H1 (cell line): Measurements from ENCODE around the gene CKAP5. TPM values are rescaled to one million over a fixed set of nuclear protein-coding genes. Genes with fewer than 3 reads are reported as not detected.
A peak's percentile ranks its signal among the peaks of the same experiment; 100 is the strongest.

Source experiments
- BRCA1 ChIP-seq: IDR thresholded peaks from 2 replicates; pipeline ENCODE4 v1.6.1; 2012; ENCODE audit warnings: low read depth, low read length, improper control_type of control experiment
- CBX5 ChIP-seq: fragments of 300-800, 300-1000 bp; sonication (generic); IDR thresholded peaks from 2 replicates; pipeline ENCODE4 v1.7.1; 2016; ENCODE audit warnings: antibody characterized with exemption, low read length, low read depth
- CTBP2 ChIP-seq: IDR thresholded peaks from 2 replicates; pipeline ENCODE4 v1.7.0; 2011; ENCODE audit warnings: borderline replicate concordance, mild to moderate bottlenecking, moderate library complexity, mixed read lengths, low read length; ENCODE audit not compliant: insufficient read depth, insufficient read length
- GABPA ChIP-seq: IDR thresholded peaks from 2 replicates; pipeline ENCODE4 v1.6.1; 2011; ENCODE audit warnings: mild to moderate bottlenecking, low read length, moderate library complexity, borderline replicate concordance; ENCODE audit not compliant: insufficient read depth
- JUND ChIP-seq: IDR thresholded peaks from 2 replicates; pipeline ENCODE4 v1.6.1; 2011; ENCODE audit warnings: mild to moderate bottlenecking, improper control_type of control experiment, low read length
- KDM5A ChIP-seq: fragments of 200-600 bp; IDR thresholded peaks from 2 replicates; pipeline ENCODE4 v1.7.1; 2012; ENCODE audit warnings: mild to moderate bottlenecking, low read length, inconsistent platforms, mixed read lengths
- MAFK ChIP-seq: IDR thresholded peaks from 2 replicates; pipeline ENCODE4 v1.6.1; 2012; ENCODE audit warnings: low read depth, mild to moderate bottlenecking, improper control_type of control experiment, low read length
- NRF1 ChIP-seq: IDR thresholded peaks from 2 replicates; pipeline ENCODE4 v1.6.1; 2011; ENCODE audit warnings: mild to moderate bottlenecking, low read depth, low read length, improper control_type of control experiment
- POLR2AphosphoS5 ChIP-seq: IDR thresholded peaks from 2 replicates; pipeline ENCODE4 v1.6.1; 2011; ENCODE audit warnings: low read depth, low read length
- POU5F1 ChIP-seq: IDR thresholded peaks from 2 replicates; pipeline ENCODE4 v1.6.1; 2011; ENCODE audit warnings: low read depth, mild to moderate bottlenecking, low read length, moderate library complexity
- RXRA ChIP-seq: IDR thresholded peaks from 2 replicates; pipeline ENCODE4 v1.6.1; 2011; ENCODE audit warnings: low read depth, mild to moderate bottlenecking, low read length, moderate library complexity; ENCODE audit not compliant: insufficient read depth
- SAP30 ChIP-seq: fragments of 300-600 bp; sonication (generic); IDR thresholded peaks from 2 replicates; pipeline ENCODE4 v1.7.1; 2012; ENCODE audit warnings: low read length, moderate library complexity, mild to moderate bottlenecking, inconsistent platforms; ENCODE audit not compliant: insufficient read depth, insufficient replicate concordance
- SP1 ChIP-seq: IDR thresholded peaks from 2 replicates; pipeline ENCODE4 v1.6.1; 2011; ENCODE audit warnings: low read depth, low read length
- SP2 ChIP-seq: IDR thresholded peaks from 2 replicates; pipeline ENCODE4 v1.6.1; 2012; ENCODE audit warnings: mild to moderate bottlenecking, low read length, inconsistent platforms
- SP4 ChIP-seq: IDR thresholded peaks from 2 replicates; pipeline ENCODE4 v1.6.1; 2012; ENCODE audit warnings: low read length, inconsistent platforms
- SUZ12 ChIP-seq: fragments of 200-600 bp; sonication (generic); IDR thresholded peaks from 2 replicates; pipeline ENCODE4 v1.6.1; 2012; ENCODE audit warnings: mild to moderate bottlenecking, inconsistent platforms, low read length, moderate library complexity, mixed read lengths
- TAF7 ChIP-seq: optimal IDR thresholded peaks from 2 replicates; pipeline ENCODE3; 2011; ENCODE audit warnings: low read depth, mild to moderate bottlenecking, inconsistent platforms, low read length, moderate library complexity, borderline replicate concordance
- TEAD4 ChIP-seq: IDR thresholded peaks from 2 replicates; pipeline ENCODE4 v1.6.1; 2012; ENCODE audit warnings: low read depth, low read length, inconsistent platforms, mixed read lengths
- YY1 ChIP-seq: IDR thresholded peaks from 2 replicates; pipeline ENCODE4 v1.6.1; 2011; ENCODE audit warnings: low read depth, mild to moderate bottlenecking, low read length
- polyA plus RNA-seq, 7 experiments: library from polyadenylated mRNA; depleted of rRNA in 3 of 7; stranded (reverse) in 5 of 7; unstranded in 2 of 7; fragments of >200 nt in 5 of 7; fragments of 200-250 nt in 2 of 7; gene quantifications; 1 replicate in 5 of 7; 2 replicates in 1 of 7; 4 replicates in 1 of 7; pipeline versions ENCODE4 v1.2.1 to v1.2.3, GENCODE V29; 2011 to 2013; ENCODE audit warnings: missing spikeins in 2 of 7, mixed read lengths in 2 of 7
- total RNA-seq: library from RNA; stranded (reverse); fragmentation: NEBNext Ultra II Directional; extraction: Animal tissue kit (Norgen Biotek cat#: 25700); gene quantifications from 2 replicates; pipeline ENCODE4 v1.2.1, GENCODE V29; 2021
- TF ChIP-seq, protein P1 (sequence below), 3 experiments: IDR thresholded peaks; 1 replicate in 2 of 3; 2 replicates in 1 of 3; pipeline versions ENCODE4 v1.5.1 to v1.6.1; 2011; ENCODE audit warnings: low read length in 3 of 3, mild to moderate bottlenecking in 3 of 3, inconsistent platforms in 2 of 3, low read depth in 1 of 3, moderate library complexity in 1 of 3; ENCODE audit not compliant: insufficient read depth in 1 of 3; ENCODE audit errors: control extremely low read depth in 1 of 3
- TF ChIP-seq, protein P2 (sequence below): IDR thresholded peaks from 2 replicates; pipeline ENCODE4 v1.6.1; 2012; ENCODE audit warnings: low read length, inconsistent platforms

The CKAP5 gene
- total and polyA plus RNA-seq, 2 of the 8 experiments (the other 6 are each of a cell fraction or from before 2014, with no cell fraction given): 64.8 to 185 TPM

DNA sequence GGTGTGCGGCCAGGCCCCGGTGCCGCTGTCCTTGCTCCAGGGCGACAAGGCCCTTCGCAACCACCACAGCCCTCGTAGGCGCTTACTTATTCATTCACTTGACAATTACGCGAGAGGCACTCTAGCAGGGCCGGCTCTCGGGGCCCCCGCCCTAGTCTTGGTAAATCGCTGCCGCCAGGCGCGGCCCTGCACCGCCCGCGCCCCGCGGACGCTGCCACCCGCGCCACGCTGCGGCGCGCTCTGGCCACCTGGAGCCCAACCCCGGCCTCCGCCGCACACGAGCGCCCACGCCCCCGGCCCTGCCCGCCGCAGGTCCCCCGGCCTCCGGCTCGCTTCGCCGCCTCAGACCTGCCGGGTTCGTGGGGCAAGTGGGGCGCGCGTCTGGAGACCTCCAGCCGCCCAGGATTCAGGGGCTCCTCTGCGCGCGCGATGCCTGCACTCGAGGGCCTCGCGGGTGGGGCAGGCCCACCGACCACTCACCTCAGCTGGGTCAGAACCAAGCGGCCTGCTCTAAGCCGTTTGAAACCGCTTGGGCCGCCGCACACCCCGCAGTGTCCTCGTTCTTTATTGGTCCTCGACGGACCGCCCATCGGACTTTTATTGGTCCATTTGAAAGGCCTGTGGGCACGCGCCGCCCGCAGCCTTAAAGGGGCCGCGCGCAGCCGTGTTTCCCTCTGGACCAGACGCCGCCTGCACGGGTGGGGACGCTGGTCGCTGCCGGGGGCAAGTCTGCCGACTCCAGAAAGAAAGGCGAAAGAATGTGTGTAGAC lies at the start of gene CKAP5 (continued):
- no peak for TF ChIP-seq SAP30
- TF ChIP-seq BRCA1: no peak
- no peak for TF ChIP-seq CBX5
- TF ChIP-seq, protein P1, sequence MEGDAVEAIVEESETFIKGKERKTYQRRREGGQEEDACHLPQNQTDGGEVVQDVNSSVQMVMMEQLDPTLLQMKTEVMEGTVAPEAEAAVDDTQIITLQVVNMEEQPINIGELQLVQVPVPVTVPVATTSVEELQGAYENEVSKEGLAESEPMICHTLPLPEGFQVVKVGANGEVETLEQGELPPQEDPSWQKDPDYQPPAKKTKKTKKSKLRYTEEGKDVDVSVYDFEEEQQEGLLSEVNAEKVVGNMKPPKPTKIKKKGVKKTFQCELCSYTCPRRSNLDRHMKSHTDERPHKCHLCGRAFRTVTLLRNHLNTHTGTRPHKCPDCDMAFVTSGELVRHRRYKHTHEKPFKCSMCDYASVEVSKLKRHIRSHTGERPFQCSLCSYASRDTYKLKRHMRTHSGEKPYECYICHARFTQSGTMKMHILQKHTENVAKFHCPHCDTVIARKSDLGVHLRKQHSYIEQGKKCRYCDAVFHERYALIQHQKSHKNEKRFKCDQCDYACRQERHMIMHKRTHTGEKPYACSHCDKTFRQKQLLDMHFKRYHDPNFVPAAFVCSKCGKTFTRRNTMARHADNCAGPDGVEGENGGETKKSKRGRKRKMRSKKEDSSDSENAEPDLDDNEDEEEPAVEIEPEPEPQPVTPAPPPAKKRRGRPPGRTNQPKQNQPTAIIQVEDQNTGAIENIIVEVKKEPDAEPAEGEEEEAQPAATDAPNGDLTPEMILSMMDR (IDR thresholded peaks at IDR 0.05; ENCODE audit: control extremely low read depth in 1 of 3, insufficient read depth in 1 of 3, low read depth in 1 of 3, low read length in 3 of 3): no peak
- TF ChIP-seq TAF7: peak; percentile 18
- TF ChIP-seq TEAD4: no peak
- TF ChIP-seq MAFK: no peak
- peak; percentile 78 for TF ChIP-seq POLR2AphosphoS5
- TF ChIP-seq JUND: no peak
- no peak; the same call in 1 of the 2 replicates for TF ChIP-seq GABPA
- TF ChIP-seq, protein P2, sequence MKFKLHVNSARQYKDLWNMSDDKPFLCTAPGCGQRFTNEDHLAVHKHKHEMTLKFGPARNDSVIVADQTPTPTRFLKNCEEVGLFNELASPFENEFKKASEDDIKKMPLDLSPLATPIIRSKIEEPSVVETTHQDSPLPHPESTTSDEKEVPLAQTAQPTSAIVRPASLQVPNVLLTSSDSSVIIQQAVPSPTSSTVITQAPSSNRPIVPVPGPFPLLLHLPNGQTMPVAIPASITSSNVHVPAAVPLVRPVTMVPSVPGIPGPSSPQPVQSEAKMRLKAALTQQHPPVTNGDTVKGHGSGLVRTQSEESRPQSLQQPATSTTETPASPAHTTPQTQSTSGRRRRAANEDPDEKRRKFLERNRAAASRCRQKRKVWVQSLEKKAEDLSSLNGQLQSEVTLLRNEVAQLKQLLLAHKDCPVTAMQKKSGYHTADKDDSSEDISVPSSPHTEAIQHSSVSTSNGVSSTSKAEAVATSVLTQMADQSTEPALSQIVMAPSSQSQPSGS: no peak
- no peak for TF ChIP-seq CTBP2
- no peak for TF ChIP-seq SUZ12
- TF ChIP-seq SP1: peak; percentile 97
- TF ChIP-seq KDM5A: peak; percentile 36; the same call in 1 of the 2 replicates
- no peak for TF ChIP-seq SP4
- no peak for TF ChIP-seq SP2
- TF ChIP-seq NRF1: no peak
- no peak for TF ChIP-seq RXRA
- no peak for TF ChIP-seq YY1
- no peak for TF ChIP-seq POU5F1
